HG02981 (cell line): ENCODE results near the gene VDAC2.

Experiments
- ATAC-seq: cut with Tn5 transposase; IDR thresholded peaks from one replicate; pipeline ENCODE4 v1.9.1; 2021; ENCODE audit warnings: mild to moderate bottlenecking, moderate library complexity; ENCODE audit not compliant: unreplicated experiment

VDAC2 gene

DNA sequence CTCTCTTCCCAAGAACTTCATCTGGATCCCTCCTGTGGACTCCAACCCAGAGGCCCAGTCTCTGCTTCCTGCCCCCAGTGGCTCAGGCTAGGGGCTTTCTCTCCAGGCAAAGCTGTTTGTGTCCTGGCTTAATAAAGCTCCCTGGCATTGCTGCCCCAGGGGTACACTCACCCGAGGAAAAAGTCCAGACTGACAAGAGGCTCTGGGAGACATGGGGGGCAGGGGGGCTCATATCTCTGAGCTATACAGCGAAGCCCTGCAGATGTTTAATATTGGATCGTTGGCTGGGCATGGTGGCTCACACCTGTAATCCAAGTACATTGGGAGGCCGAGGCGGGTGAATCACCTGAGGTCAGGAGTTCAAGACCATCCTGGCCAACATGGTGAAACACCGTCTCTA is 35.9 kb downstream of the VDAC2 start:
- no peak for ATAC-seq

- no peak for ATAC-seq
Observed at GRCh38 chr10:75247797-75248196, 37.2 kb downstream of the VDAC2 start.

GRCh38 chr10:75250934-75251333 is 40.3 kb downstream of the VDAC2 start:
- no peak for ATAC-seq

DNA sequence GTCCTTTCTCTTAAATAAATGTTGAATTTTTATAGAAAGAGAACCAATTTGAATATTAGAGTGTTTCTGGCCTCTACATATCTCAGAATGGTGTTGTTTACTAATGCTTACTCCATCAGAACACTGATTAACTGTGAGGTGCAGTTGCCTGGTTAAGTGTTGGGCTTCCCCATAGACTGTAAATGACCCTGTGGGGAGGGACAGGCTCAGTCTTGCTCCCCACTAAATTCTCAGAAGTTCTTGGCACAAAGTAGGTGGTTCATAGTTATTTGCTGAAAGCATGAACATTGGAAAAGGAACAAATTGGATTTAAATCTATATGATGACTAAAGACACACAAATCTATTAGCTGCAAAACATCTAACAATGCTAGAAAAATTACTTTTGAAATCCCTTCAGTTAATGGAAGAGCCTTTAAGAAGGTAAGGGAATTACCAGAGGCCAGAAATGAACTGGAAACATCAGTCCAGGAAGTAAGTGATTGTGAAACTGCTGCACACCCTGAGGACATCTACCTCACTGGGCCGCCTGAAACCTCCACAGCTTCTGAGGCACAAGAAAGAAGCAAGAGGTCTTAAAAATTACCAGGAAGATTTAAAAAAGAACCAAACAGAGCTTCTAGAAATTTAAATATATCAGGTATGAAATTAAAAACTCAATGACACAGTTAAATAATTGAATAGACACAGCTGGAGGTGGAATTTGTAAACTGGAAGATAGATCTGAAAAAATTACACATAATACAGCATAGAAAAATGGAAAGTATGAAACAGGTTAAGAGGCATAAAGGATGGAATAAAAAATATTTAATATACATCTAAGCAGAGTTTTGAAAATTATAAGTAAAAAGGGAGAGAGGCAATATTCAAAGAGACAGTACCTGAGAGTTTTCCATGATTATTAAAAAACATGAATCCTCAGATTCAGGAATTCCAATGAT is 43.0 kb downstream of the VDAC2 start:
- ATAC-seq, result no peak

DNA sequence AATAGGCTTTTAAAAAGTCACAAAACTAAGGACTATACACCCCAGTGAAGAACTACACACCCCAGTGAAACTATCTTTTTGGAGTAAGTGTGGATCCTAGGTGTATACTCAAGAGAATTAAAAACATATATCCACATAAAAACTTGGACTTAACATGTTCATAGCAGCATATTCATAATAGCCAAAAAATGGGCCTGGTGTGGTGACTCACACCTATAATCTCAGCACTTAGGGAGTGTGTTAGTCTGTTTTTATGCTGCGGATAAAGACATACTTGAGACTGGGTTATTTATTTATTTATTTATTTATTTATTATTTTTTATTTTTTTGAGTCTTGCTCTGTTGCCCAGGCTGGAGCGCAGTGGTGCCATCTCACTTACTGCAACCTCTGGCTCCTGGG is 44.1 kb downstream of the VDAC2 start:
- ATAC-seq, result no peak

- ATAC-seq, result no peak
Observed at GRCh38 chr10:75260990-75261389, 50.4 kb downstream of the VDAC2 start.

GRCh38 chr10:75261813-75262705 is 51.5 kb downstream of the VDAC2 start:
- no peak for ATAC-seq

- ATAC-seq, result no peak
Observed at GRCh38 chr10:75263806-75264205, 53.2 kb downstream of the VDAC2 start.

- ATAC-seq, result no peak
Observed at GRCh38 chr10:75265856-75266255, 55.3 kb downstream of the VDAC2 start.

- ATAC-seq, result no peak
Observed at GRCh38 chr10:75266945-75267344, 56.3 kb downstream of the VDAC2 start.

- no peak for ATAC-seq
Observed at GRCh38 chr10:75269605-75270004, 59.0 kb downstream of the VDAC2 start.

DNA sequence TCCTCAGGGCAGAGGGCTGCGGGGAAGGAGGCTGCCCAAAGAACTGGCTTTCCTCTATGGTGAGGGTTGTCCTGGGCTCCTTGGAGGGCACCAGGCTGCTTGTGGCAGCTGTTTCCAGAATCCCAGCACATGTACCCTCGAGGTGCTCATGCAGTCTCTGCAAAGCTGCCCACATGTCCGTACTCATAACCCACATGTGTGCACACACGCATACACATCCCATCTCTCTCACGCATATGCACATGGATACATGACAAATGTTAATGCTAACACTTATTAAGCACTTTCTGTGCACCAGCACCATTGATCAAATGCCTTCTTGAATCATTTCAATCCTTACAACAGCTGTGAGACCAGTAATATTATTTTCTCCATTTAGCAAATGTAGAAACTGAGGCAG is 61.5 kb downstream of the VDAC2 start:
- no peak for ATAC-seq

GRCh38 chr10:75272896-75273295 is 62.3 kb downstream of the VDAC2 start:
- no peak for ATAC-seq

GRCh38 chr10:75276069-75276872 is 65.7 kb downstream of the VDAC2 start:
- ATAC-seq, result no peak

GRCh38 chr10:75280236-75280635 is 69.6 kb downstream of the VDAC2 start:
- no peak for ATAC-seq
